H9 (cell line): Measurements from ENCODE around the gene SIX2. TPM values are rescaled to one million over a fixed set of nuclear protein-coding genes. Genes with fewer than 3 reads are reported as not detected.

Experiments
- DNase-seq: peaks from one replicate; pipeline ENCODE4 v3.0.0-alpha.2; 2017
- H2AFZ ChIP-seq: one replicate; pipeline ENCODE4 v1.6.1; 2013; ENCODE audit warnings: mild to moderate bottlenecking, low read length, control low read depth, moderate library complexity
- H2AK5ac ChIP-seq: 2 replicates; pipeline ENCODE4 v1.6.1; 2013; ENCODE audit warnings: low read length, control low read depth, mixed read lengths; ENCODE audit not compliant: insufficient read length
- H2BK120ac ChIP-seq: one replicate; pipeline ENCODE4 v1.6.1; 2013; ENCODE audit warnings: low read depth, mild to moderate bottlenecking, low read length, control low read depth, inconsistent platforms; ENCODE audit not compliant: poor library complexity, severe bottlenecking
- H2BK12ac ChIP-seq: 2 replicates; pipeline ENCODE4 v1.6.1; 2013; ENCODE audit warnings: low read length, control low read depth, mixed read lengths, low read depth; ENCODE audit not compliant: insufficient read length
- H2BK15ac ChIP-seq: 2 replicates; pipeline ENCODE4 v1.6.1; 2013; ENCODE audit warnings: low read depth, low read length, control low read depth
- H2BK20ac ChIP-seq: one replicate; pipeline ENCODE4 v1.6.1; 2013; ENCODE audit warnings: low read depth, mild to moderate bottlenecking, low read length, control low read depth, inconsistent platforms; ENCODE audit not compliant: poor library complexity, severe bottlenecking
- H2BK5ac ChIP-seq: 2 replicates; pipeline ENCODE4 v1.6.1; 2013; ENCODE audit warnings: low read length, control low read depth, mixed read lengths; ENCODE audit not compliant: insufficient read length
- H3K14ac ChIP-seq: 2 replicates; pipeline ENCODE4 v1.6.1; 2013; ENCODE audit warnings: low read length, control low read depth; ENCODE audit not compliant: insufficient read depth
- H3K18ac ChIP-seq: 2 replicates; pipeline ENCODE4 v1.6.1; 2013; ENCODE audit warnings: low read depth, mild to moderate bottlenecking, mixed read lengths, low read length, control low read depth; ENCODE audit not compliant: insufficient read length
- H3K23ac ChIP-seq: 2 replicates; pipeline ENCODE4 v1.6.1; 2013; ENCODE audit warnings: low read length, control low read depth, mixed read lengths, low read depth; ENCODE audit not compliant: insufficient read length
- H3K23me2 ChIP-seq: 2 replicates; pipeline ENCODE4 v1.6.1; 2013; ENCODE audit warnings: low read depth, mild to moderate bottlenecking, mixed read lengths, low read length, control low read depth; ENCODE audit not compliant: insufficient read length, poor library complexity, severe bottlenecking
- H3K27ac ChIP-seq: 2 replicates; pipeline ENCODE4 v1.5.1; 2013; ENCODE audit warnings: low read length, control low read depth, mixed read lengths, low read depth; ENCODE audit not compliant: insufficient read length
- H3K27me3 ChIP-seq: 2 replicates; pipeline ENCODE4 v1.6.1; 2013; ENCODE audit warnings: low read length, control low read depth, inconsistent platforms; ENCODE audit not compliant: insufficient read depth
- H3K4ac ChIP-seq: 2 replicates; pipeline ENCODE4 v1.6.1; 2013; ENCODE audit warnings: low read depth, mild to moderate bottlenecking, control low read depth, inconsistent platforms, low read length, moderate library complexity
- H3K4me1 ChIP-seq: 2 replicates; pipeline ENCODE4 v1.6.1; 2013; ENCODE audit warnings: low read length, control low read depth, inconsistent platforms; ENCODE audit not compliant: insufficient read depth
- H3K4me2 ChIP-seq: 2 replicates; pipeline ENCODE4 v1.6.1; 2013; ENCODE audit warnings: low read length, control low read depth, mixed read lengths; ENCODE audit not compliant: insufficient read length, insufficient read depth
- H3K56ac ChIP-seq: 2 replicates; pipeline ENCODE4 v1.6.1; 2013; ENCODE audit warnings: low read depth, mild to moderate bottlenecking, mixed read lengths, low read length, control low read depth; ENCODE audit not compliant: insufficient read length
- H3K79me1 ChIP-seq: 2 replicates; pipeline ENCODE4 v1.6.1; 2013; ENCODE audit warnings: low read depth, mild to moderate bottlenecking, moderate library complexity, low read length, control low read depth, inconsistent platforms; ENCODE audit not compliant: insufficient read depth, poor library complexity, severe bottlenecking
- H3K79me2 ChIP-seq: 2 replicates; pipeline ENCODE4 v1.6.1; 2013; ENCODE audit warnings: low read length, control low read depth, inconsistent platforms; ENCODE audit not compliant: insufficient read depth
- H3K9ac ChIP-seq: 2 replicates; pipeline ENCODE4 v1.6.1; 2013; ENCODE audit warnings: low read length, control low read depth, mixed read lengths; ENCODE audit not compliant: insufficient read length; ENCODE audit errors: extremely low read depth
- H3K9me3 ChIP-seq: one replicate; pipeline ENCODE4 v1.6.1; 2013; ENCODE audit warnings: low read depth, low read length, inconsistent platforms; ENCODE audit not compliant: control insufficient read depth
- H3T11ph ChIP-seq: one replicate; pipeline ENCODE4 v1.6.1; 2013; ENCODE audit warnings: mild to moderate bottlenecking, low read length, control low read depth, inconsistent platforms
- H4K20me1 ChIP-seq: one replicate; pipeline ENCODE4 v1.6.1; 2013; ENCODE audit not compliant: control insufficient read depth, insufficient read length, insufficient read depth
- H4K5ac ChIP-seq: 2 replicates; pipeline ENCODE4 v1.6.1; 2013; ENCODE audit warnings: low read depth, mild to moderate bottlenecking, mixed read lengths, low read length, control low read depth; ENCODE audit not compliant: insufficient read length
- H4K8ac ChIP-seq: replicated peaks from 2 replicates; pipeline ENCODE4 v1.6.1; 2013; ENCODE audit warnings: low read length, control low read depth, mixed read lengths, low read depth; ENCODE audit not compliant: insufficient read length
- H4K91ac ChIP-seq: 2 replicates; pipeline ENCODE4 v1.6.1; 2013; ENCODE audit warnings: low read depth, mild to moderate bottlenecking, moderate library complexity, mixed read lengths, low read length, control low read depth; ENCODE audit not compliant: insufficient read length
- H3K27ac Mint-ChIP-seq, 3 experiments: 2 replicates in 2 of 3; 3 replicates in 1 of 3; pipeline ENCODE4 v1.8.0; 2020 to 2021; ENCODE audit warnings: mixed read lengths in 3 of 3, mild to moderate bottlenecking in 1 of 3, moderate library complexity in 1 of 3
- H3K27me3 Mint-ChIP-seq: 2 replicates; pipeline ENCODE4 v1.8.0; 2021; ENCODE audit warnings: low read depth, mild to moderate bottlenecking, moderate library complexity, mixed read lengths
- H3K36me3 Mint-ChIP-seq, 3 experiments: 2 replicates in 2 of 3; 3 replicates in 1 of 3; pipeline ENCODE4 v1.8.0; 2020 to 2021; ENCODE audit warnings: low read depth in 3 of 3, mixed read lengths in 3 of 3; ENCODE audit not compliant: insufficient read depth in 1 of 3
- H3K4me1 Mint-ChIP-seq, 2 experiments: 2 replicates each; pipeline ENCODE4 v1.8.0; 2020; ENCODE audit warnings: mixed read lengths in 2 of 2
- H3K4me3 Mint-ChIP-seq, 2 experiments: 2 replicates in 1 of 2; 3 replicates in 1 of 2; pipeline ENCODE4 v1.8.0; 2020 to 2021; ENCODE audit warnings: mild to moderate bottlenecking in 2 of 2, mixed read lengths in 2 of 2, moderate library complexity in 1 of 2
- H3K9me3 Mint-ChIP-seq, 2 experiments: 2 replicates in 1 of 2; 3 replicates in 1 of 2; pipeline ENCODE4 v1.8.0; 2020; ENCODE audit warnings: mild to moderate bottlenecking in 2 of 2, mixed read lengths in 2 of 2, moderate library complexity in 1 of 2
- WGBS: extraction: QIAGEN DNeasy Blood & Tissue Kit; methylation state at CpG from one replicate; pipeline ENCODE4 v1.1.7; 2013; ENCODE audit warnings: missing lambda C conversion rate, low lambda C conversion rate, mixed read lengths; ENCODE audit not compliant: insufficient read length; ENCODE audit errors: extremely low coverage; 5-methylcytosine and 5-hydroxymethylcytosine counted together
- total RNA-seq: library from RNA; stranded (reverse); gene quantifications from 2 replicates; pipeline ENCODE4 v1.2.1, GENCODE V29; 2021
- TF ChIP-seq, protein P1 (sequence below): fragments of 200-600 bp; sonication (generic); conservative IDR thresholded peaks from 3 replicates; pipeline ENCODE4 v1.8.0; 2021; ENCODE audit warnings: antibody characterized with exemption, mild to moderate bottlenecking

Gene SIX2
- total RNA-seq, 1 experiment from 2014 or later = not detected

DNA sequence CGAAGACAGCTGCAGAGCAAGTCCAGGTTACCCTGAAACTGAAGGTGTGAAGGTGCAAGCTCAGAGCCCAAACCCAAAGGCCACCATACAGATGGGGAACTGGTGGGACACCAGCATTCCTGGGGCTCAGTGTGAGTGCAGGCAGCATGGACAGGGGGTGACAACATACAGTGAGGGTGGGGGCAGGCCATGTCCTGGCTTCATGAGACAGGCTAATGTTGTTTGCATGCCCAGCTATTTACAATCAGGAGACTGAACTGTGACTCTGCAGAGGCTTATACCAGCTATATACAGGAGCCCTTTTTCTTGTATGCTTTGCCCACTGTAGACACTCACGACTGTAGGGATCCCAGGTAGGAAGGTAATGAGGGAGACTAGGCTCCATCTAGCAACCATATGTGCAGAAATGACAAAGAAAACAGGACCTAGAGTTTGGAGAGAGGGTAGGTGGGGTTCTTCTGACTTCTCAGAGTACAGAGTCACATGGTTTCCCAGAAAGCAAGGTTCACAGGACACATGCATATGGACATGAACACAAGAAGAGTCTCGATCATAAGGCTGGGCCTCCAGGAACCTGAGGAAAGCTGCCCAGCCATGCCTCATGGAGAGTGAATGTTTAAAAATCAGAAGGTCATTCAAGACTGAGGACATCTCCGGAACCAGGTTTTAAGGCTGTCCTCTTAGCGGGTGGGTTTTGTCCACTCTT, 41.4 kb downstream of the SIX2 start:
- H3K79me1 ChIP-seq = no peaks in the 10 kb centered on the region
- TF ChIP-seq, protein P1, sequence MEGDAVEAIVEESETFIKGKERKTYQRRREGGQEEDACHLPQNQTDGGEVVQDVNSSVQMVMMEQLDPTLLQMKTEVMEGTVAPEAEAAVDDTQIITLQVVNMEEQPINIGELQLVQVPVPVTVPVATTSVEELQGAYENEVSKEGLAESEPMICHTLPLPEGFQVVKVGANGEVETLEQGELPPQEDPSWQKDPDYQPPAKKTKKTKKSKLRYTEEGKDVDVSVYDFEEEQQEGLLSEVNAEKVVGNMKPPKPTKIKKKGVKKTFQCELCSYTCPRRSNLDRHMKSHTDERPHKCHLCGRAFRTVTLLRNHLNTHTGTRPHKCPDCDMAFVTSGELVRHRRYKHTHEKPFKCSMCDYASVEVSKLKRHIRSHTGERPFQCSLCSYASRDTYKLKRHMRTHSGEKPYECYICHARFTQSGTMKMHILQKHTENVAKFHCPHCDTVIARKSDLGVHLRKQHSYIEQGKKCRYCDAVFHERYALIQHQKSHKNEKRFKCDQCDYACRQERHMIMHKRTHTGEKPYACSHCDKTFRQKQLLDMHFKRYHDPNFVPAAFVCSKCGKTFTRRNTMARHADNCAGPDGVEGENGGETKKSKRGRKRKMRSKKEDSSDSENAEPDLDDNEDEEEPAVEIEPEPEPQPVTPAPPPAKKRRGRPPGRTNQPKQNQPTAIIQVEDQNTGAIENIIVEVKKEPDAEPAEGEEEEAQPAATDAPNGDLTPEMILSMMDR = no peak
- WGBS = no CpG with 5 or more reads among the region's 5 CpGs
- no peak overlapping the region for H2BK120ac ChIP-seq
- peaks cover 47% of the 10 kb centered on the region for H3K27me3 Mint-ChIP-seq
- no peak overlapping the region for H3K4ac ChIP-seq
- H4K5ac ChIP-seq = no peak overlapping the region
- no peak overlapping the region for H2BK5ac ChIP-seq
- no peaks in the 10 kb centered on the region for H3K23me2 ChIP-seq
- no peaks in the 10 kb centered on the region for H3K9me3 ChIP-seq
- no peak overlapping the region for H3K4me2 ChIP-seq
- H2AK5ac ChIP-seq = no peak overlapping the region
- no peak overlapping the region for H2BK12ac ChIP-seq
- H3K4me1 Mint-ChIP-seq = peaks cover 20 to 45% of the 10 kb centered on the region in 2 experiments
- no peak overlapping the region for H3K27ac Mint-ChIP-seq
- H3K18ac ChIP-seq = no peak overlapping the region
- H3K4me3 Mint-ChIP-seq = no peak overlapping the region
- no peak overlapping the region for H3K27ac ChIP-seq
- H4K91ac ChIP-seq = no peak overlapping the region
- no peaks in the 10 kb centered on the region for H3K27me3 ChIP-seq
- H3T11ph ChIP-seq = no peak overlapping the region
- no peak overlapping the region for H3K14ac ChIP-seq
- H3K9me3 Mint-ChIP-seq = no peaks in the 10 kb centered on the region; a peak in 1 of 5 replicates
- no peak for DNase-seq
- no peak overlapping the region for H2AFZ ChIP-seq
- H2BK15ac ChIP-seq = no peak overlapping the region
- H3K36me3 Mint-ChIP-seq = no peaks in the 10 kb centered on the region
- no peak overlapping the region for H3K23ac ChIP-seq
- no peaks in the 10 kb centered on the region for H3K4me1 ChIP-seq
- H4K8ac ChIP-seq = no peak overlapping the region
- no peak overlapping the region for H2BK20ac ChIP-seq
- no peak overlapping the region for H3K9ac ChIP-seq
- H4K20me1 ChIP-seq = no peaks in the 10 kb centered on the region
- H3K56ac ChIP-seq = no peak overlapping the region
- no peaks in the 10 kb centered on the region; the same call in 1 of the 2 replicates for H3K79me2 ChIP-seq
